Measurements from ENCODE around the gene PAPSS1.

Gene PAPSS1

GRCh38 chr4:107746161-107746560 lies 26.1 kb upstream of the PAPSS1 start:
- no peak for TF ChIP-seq ZFX (IDR thresholded peaks at IDR 0.05; ENCODE audit: borderline replicate concordance)
- no peak for TF ChIP-seq CTCF (IDR thresholded peaks at IDR 0.05)
- no peak overlapping the region for H3K27ac ChIP-seq

- H3K27ac ChIP-seq: no peak overlapping the region
These were observed 24.5 kb upstream of the PAPSS1 start for GRCh38 chr4:107744532-107744931.

GRCh38 chr4:107743532-107743931 lies 23.5 kb upstream of the PAPSS1 start:
- no peak for TF ChIP-seq CTCF (IDR thresholded peaks at IDR 0.05)
- no peak for TF ChIP-seq ZFX (IDR thresholded peaks at IDR 0.05; ENCODE audit: borderline replicate concordance)
- H3K27ac ChIP-seq: no peak overlapping the region

More at GRCh38 chr4:107744532-107744931, 24.5 kb upstream of the PAPSS1 start:
- TF ChIP-seq CTCF (IDR thresholded peaks at IDR 0.05) (no peak), ZFX (IDR thresholded peaks at IDR 0.05; ENCODE audit: borderline replicate concordance) (no peak)

- no peak overlapping the region for H3K27ac ChIP-seq
- TF ChIP-seq CTCF (IDR thresholded peaks at IDR 0.05): no peak
- TF ChIP-seq ZFX (IDR thresholded peaks at IDR 0.05; ENCODE audit: borderline replicate concordance): no peak
These were observed 22.8 kb upstream of the PAPSS1 start for GRCh38 chr4:107742791-107743190.

- H3K27ac ChIP-seq: no peak overlapping the region
- TF ChIP-seq CTCF (IDR thresholded peaks at IDR 0.05) (no peak), ZFX (IDR thresholded peaks at IDR 0.05; ENCODE audit: borderline replicate concordance) (no peak)
These were observed 22.2 kb upstream of the PAPSS1 start for GRCh38 chr4:107742196-107742595.

GRCh38 chr4:107740950-107741701 lies 21.1 kb upstream of the PAPSS1 start:
- TF ChIP-seq ZFX (IDR thresholded peaks at IDR 0.05; ENCODE audit: borderline replicate concordance): no peak
- no peak for TF ChIP-seq CTCF (IDR thresholded peaks at IDR 0.05)
- H3K27ac ChIP-seq: no peak overlapping the region

GRCh38 chr4:107740381-107740780 lies 20.3 kb upstream of the PAPSS1 start:
- no peak overlapping the region for H3K27ac ChIP-seq
- no peak for TF ChIP-seq ZFX (IDR thresholded peaks at IDR 0.05; ENCODE audit: borderline replicate concordance)
- peak; percentile 40 for TF ChIP-seq CTCF (IDR thresholded peaks at IDR 0.05)
